Upper lobe of right lung (tissue), 1 donor: Measurements from ENCODE around the gene CHN2. TPM values are rescaled to one million over a fixed set of nuclear protein-coding genes. Genes with fewer than 3 reads are reported as not detected.

Experiments used
- ATAC-seq: fragments of 200-7000 bp; cut with Tn5 transposase; one replicate; pipeline ENCODE4 v1.9.1; 2020; ENCODE audit warnings: mild to moderate bottlenecking, moderate library complexity
- DNase-seq: peaks from one replicate; pipeline ENCODE4 v3.0.0-alpha.2; 2020
- H3K27ac ChIP-seq: fragments of 200-600 bp; one replicate; pipeline ENCODE4 v1.8.0; 2022
- H3K27me3 ChIP-seq: fragments of 200-600 bp; one replicate; pipeline ENCODE4 v1.8.0; 2022; ENCODE audit warnings: mild to moderate bottlenecking
- H3K36me3 ChIP-seq: fragments of 200-600 bp; one replicate; pipeline ENCODE4 v1.8.0; 2022
- H3K4me1 ChIP-seq: fragments of 200-600 bp; one replicate; pipeline ENCODE4 v1.8.0; 2022
- H3K4me3 ChIP-seq: fragments of 200-600 bp; one replicate; pipeline ENCODE4 v1.8.0; 2022; ENCODE audit warnings: mild to moderate bottlenecking
- H3K9me3 ChIP-seq: fragments of 200-600 bp; one replicate; pipeline ENCODE4 v1.8.0; 2022
- intact Hi-C: fragments of 100-400 bp; cut with DNase I; formaldehyde crosslinking; loops from one replicate; pipeline ENCODE4 v1.11.0; 2022
- total RNA-seq: library from RNA; stranded (reverse); fragmentation: NEBNext Ultra II Directional; extraction: Animal tissue kit (Norgen Biotek cat#: 25700); gene quantifications from one replicate; pipeline ENCODE4 v1.2.1, GENCODE V29; 2021
- TF ChIP-seq, protein P1 (sequence below): fragments of 200-600 bp; IDR thresholded peaks from one replicate; pipeline ENCODE4 v1.8.0; 2022; ENCODE audit warnings: antibody characterized with exemption
- donor health status: DM: no; HTN: yes; CAD: no; lungs with severe emphysema.

The CHN2 gene
- total RNA-seq, 1 donor from 2014 or later: 14.4 TPM

DNA sequence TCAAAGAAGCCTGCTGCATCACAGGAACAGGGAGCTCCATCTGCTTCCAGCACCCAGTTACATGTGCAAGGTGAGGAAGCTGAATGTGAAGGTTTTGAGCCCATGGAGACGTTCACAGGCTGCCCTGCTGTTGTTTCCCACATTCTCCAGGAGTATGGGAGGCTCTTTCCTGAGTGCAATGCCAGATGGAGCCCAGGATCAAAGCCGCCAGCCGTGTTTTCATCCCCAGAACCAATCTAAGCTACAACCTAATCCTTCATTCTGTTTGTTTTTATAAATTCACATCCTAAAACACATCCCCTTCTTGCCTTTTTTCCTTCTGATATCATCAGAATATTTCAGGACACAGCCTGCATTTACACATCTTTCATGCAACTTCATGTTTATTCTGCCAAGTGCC is 270.2 kb downstream of the CHN2 start:
- TF ChIP-seq, protein P1, sequence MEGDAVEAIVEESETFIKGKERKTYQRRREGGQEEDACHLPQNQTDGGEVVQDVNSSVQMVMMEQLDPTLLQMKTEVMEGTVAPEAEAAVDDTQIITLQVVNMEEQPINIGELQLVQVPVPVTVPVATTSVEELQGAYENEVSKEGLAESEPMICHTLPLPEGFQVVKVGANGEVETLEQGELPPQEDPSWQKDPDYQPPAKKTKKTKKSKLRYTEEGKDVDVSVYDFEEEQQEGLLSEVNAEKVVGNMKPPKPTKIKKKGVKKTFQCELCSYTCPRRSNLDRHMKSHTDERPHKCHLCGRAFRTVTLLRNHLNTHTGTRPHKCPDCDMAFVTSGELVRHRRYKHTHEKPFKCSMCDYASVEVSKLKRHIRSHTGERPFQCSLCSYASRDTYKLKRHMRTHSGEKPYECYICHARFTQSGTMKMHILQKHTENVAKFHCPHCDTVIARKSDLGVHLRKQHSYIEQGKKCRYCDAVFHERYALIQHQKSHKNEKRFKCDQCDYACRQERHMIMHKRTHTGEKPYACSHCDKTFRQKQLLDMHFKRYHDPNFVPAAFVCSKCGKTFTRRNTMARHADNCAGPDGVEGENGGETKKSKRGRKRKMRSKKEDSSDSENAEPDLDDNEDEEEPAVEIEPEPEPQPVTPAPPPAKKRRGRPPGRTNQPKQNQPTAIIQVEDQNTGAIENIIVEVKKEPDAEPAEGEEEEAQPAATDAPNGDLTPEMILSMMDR: no peak

DNA sequence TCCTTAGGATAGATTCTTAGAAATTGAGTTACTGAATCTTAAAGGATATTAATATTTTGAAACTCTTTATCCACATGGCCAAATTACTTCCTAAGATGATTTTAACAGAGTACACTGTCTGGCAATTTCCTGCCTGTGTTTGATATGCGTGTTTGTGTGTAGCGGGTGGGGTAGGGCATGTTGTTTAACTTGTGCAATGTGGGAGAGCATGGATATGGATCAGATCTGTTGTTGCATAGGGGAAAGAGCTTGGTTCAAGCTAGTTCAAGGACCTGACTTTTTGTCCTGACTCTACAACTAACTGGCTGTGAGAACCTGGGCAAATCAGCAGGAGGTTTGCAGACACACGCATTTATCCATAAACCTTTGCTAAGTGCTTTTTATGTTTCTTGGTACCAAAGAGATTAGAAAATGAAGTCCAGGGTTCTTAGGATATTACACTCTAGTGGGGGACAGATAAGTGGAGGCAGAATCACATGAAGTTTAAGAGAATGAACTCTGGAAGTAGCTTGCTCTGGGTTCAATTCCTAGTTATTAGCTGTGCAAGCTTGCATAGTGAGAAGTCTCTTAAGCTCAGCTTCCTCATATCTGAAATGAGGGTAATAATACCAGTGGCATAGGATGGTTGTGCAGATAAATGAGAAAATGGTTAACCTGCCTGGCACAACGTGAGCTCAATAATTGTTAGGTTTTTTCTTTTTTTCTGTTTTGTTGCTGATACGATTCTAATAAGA is 272.8 kb downstream of the CHN2 start:
- Histone ChIP-seq H3K4me1 (no peaks in the 10 kb centered on the region), H3K27me3 (no peaks in the 10 kb centered on the region), H3K9me3 (no peaks in the 10 kb centered on the region), H3K27ac (no peak overlapping the region), H3K36me3 (no peaks in the 10 kb centered on the region), H3K4me3 (no peak overlapping the region)
- DNase-seq: no peak
- intact Hi-C loops: no loop called here
- TF ChIP-seq, protein P1: no peak
- ATAC-seq: no peak

More for the DNA sequence above, 270.2 kb downstream of the CHN2 start:
- Histone ChIP-seq H3K9me3 (no peaks in the 10 kb centered on the region), H3K27ac (no peak overlapping the region), H3K4me3 (no peak overlapping the region), H3K36me3 (no peaks in the 10 kb centered on the region), H3K4me1 (no peaks in the 10 kb centered on the region), H3K27me3 (no peaks in the 10 kb centered on the region)
- no peak for DNase-seq
- intact Hi-C loops: no loop called here
- no peak for ATAC-seq

GRCh38 chr7:29468196-29468595 is 273.6 kb downstream of the CHN2 start:
- intact Hi-C loops: no loop called here
- no peak overlapping the region for H3K27ac ChIP-seq
- TF ChIP-seq, protein P1: no peak
- H3K4me1 ChIP-seq: no peaks in the 10 kb centered on the region
- H3K4me3 ChIP-seq: no peak overlapping the region
- no peaks in the 10 kb centered on the region for H3K36me3 ChIP-seq
- DNase-seq (no peak), ATAC-seq (no peak)
- H3K9me3 ChIP-seq: no peaks in the 10 kb centered on the region
- no peaks in the 10 kb centered on the region for H3K27me3 ChIP-seq

- H3K9me3 ChIP-seq: no peaks in the 10 kb centered on the region
- no peaks in the 10 kb centered on the region for H3K36me3 ChIP-seq
- intact Hi-C loops: no loop called here
- no peaks in the 10 kb centered on the region for H3K4me1 ChIP-seq
- ATAC-seq (no peak), DNase-seq (no peak)
- TF ChIP-seq, protein P1: no peak
- H3K4me3 ChIP-seq: no peak overlapping the region
- no peak overlapping the region for H3K27ac ChIP-seq
- H3K27me3 ChIP-seq: no peaks in the 10 kb centered on the region
Observed at GRCh38 chr7:29469281-29469680, 274.7 kb downstream of the CHN2 start.

DNA sequence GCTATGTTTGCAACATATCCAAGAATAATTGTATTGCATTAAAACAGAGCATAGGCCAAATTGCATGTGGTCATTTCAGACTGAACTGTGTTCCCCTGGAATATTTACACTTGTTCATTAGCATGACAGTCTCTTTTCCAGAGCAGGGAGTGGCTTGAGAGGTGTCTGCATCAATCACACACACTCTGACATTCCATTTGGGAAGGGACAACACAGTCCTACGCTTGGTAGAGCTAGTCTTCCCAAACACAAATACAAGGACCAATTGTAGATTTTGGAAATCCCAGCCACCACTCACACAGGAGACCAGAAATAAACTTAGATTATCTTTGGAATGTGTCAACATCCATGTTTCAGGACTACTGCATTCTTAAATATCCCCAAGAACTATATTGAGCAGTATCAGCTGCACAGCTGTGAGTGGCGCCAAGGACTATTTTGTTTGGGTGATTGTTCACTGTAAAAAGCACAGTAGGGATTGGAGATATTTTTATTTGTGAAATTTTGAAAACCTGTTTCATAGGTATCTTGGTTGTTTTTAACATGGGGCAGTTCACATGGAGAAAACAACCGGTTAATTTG is 275.5 kb downstream of the CHN2 start:
- TF ChIP-seq, protein P1: no peak
- DNase-seq: no peak

More for the DNA sequence above, 275.5 kb downstream of the CHN2 start:
- no peaks in the 10 kb centered on the region for H3K9me3 ChIP-seq
- ATAC-seq: no peak
- H3K27ac ChIP-seq: no peak overlapping the region
- H3K4me3 ChIP-seq: no peak overlapping the region
- no peaks in the 10 kb centered on the region for H3K36me3 ChIP-seq
- intact Hi-C loops: no loop called here
- no peaks in the 10 kb centered on the region for H3K4me1 ChIP-seq
- H3K27me3 ChIP-seq: no peaks in the 10 kb centered on the region
